GM20000 (cell line): ENCODE results near the gene CBLB.

Source experiments
- DNase-seq: peaks from one replicate; pipeline ENCODE4 v3.0.0; 2012; ENCODE audit warnings: low spot score
- TF ChIP-seq, protein P1 (sequence below): IDR thresholded peaks from 2 replicates; pipeline ENCODE4 v1.5.1; 2012; ENCODE audit warnings: mild to moderate bottlenecking, control low read depth; ENCODE audit errors: extremely low read depth, missing control alignments

Gene CBLB

DNA sequence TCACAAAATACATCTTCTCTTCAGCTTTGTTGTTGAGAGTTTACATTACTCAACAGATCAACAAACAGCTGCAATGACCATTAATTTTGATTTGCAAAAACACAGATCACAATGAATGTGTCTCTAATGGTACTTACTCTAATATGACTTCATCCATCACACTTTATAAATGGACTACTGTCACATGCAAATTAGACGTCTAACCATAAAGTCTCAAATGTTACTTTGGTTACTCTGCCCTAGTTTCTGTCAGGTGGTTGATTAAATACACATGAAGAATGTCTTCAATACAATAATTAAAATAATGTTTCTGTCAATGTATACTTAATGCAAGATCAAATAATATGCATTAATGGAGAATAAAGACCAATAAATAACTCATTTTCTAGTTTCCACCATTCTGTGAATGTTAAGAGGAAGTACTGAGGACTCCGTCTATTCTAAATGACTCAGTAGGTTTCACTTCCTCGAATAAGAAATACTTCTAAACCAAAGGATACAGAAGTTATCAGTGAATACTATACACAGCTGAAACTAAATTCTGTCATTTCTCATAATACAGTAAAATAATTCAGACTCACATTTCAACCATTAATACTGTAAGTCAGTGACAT is 145.8 kb downstream of the CBLB start:
- TF ChIP-seq, protein P1, sequence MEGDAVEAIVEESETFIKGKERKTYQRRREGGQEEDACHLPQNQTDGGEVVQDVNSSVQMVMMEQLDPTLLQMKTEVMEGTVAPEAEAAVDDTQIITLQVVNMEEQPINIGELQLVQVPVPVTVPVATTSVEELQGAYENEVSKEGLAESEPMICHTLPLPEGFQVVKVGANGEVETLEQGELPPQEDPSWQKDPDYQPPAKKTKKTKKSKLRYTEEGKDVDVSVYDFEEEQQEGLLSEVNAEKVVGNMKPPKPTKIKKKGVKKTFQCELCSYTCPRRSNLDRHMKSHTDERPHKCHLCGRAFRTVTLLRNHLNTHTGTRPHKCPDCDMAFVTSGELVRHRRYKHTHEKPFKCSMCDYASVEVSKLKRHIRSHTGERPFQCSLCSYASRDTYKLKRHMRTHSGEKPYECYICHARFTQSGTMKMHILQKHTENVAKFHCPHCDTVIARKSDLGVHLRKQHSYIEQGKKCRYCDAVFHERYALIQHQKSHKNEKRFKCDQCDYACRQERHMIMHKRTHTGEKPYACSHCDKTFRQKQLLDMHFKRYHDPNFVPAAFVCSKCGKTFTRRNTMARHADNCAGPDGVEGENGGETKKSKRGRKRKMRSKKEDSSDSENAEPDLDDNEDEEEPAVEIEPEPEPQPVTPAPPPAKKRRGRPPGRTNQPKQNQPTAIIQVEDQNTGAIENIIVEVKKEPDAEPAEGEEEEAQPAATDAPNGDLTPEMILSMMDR, result no peak
- DNase-seq, result peak; percentile 52

DNA sequence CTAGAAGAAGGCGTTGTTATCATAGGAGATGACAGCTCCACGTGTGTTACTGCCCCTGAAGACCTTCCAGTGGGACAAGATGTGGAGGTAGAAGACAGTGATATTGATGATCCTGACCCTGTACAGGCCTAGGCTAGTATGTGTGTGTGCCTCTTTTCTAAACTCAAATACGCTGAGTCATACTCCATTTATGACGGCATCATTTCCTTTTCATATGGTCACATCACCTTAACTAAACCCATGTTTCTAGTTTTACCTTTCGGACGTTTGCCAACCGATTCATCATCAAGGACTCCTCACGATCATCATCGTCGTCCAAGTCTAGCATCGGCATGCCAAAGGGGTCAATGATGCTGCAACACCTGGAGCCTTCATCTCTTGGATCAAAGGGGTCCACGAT is 149.0 kb downstream of the CBLB start:
- TF ChIP-seq, protein P1, result no peak
- no peak for DNase-seq

DNA sequence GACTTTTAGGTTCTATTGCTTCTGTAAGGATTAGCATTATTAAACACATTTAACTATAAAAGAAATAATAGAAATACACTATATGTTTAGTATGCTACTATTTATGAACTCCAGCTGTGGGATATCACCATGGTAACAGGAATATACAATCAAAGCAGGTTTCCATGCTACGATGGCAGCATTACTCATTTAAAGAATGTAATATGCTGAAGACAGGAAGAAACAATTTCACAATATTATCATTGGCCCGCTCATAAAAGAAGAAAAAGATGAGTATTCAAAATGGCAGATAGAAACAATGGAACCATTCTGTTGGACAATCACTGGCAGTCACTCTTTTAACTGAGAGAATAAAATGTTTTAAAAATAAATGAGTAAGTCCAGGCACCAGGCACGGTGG is 153.4 kb downstream of the CBLB start:
- TF ChIP-seq, protein P1, result no peak
- no peak for DNase-seq

DNA sequence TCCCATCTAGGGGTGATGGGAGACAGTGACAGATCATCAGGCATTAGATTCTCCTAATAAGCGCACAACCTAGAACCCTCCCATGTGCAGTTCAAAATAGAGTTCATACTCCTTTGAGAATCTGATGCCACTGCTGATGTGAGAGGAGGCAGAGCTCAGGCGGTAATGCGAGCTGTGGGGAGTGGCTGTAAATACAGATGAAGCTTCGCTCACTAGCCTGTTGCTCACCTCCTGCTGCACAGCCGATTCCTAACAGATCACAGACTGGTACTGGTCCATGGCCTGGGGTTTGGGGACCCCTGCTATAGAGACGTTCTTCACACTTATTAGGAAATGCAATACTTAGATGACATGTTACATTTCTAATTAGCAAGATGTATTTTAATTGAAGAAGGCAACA is 154.4 kb downstream of the CBLB start:
- no peak for DNase-seq
- TF ChIP-seq, protein P1, result no peak

DNA sequence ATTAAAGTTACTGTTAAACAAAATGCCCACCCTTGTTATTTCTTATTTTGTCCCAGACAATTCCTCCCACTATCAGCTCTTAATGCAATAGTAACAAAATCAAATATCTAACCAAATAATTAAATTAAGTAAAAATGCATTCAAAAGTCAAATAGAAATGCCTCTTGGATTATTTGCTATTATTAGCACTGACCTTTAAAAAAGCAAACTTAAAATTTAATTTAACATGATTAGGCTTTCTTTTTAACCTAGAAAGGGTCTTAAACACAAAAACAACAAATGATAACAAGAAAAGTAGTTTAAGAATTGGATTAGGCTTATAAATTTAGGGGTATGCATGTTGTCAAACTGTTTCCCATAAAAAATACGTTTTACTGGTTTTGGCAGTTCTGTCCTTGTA is 159.8 kb downstream of the CBLB start:
- DNase-seq, result no peak
- TF ChIP-seq, protein P1, result no peak

DNA sequence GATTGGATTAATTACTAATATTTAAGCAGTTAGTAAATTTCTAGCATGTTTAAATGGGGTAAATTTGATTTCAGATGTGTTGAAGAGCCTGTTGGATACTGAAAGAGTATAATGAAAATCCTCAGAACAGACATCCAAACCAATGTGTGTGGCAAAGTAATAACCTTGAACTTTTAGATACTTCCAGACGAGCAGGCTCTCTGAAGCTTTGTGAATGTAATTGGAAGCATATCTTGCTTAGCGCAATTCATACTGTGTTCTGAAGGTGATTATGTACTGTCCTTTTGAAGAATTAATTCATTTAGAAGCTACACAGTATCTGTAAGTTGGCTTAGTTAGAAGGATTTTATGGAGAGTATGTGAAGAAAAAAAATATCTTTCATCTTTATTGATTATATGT is 161.8 kb downstream of the CBLB start:
- DNase-seq, result no peak
- TF ChIP-seq, protein P1, result no peak

DNA sequence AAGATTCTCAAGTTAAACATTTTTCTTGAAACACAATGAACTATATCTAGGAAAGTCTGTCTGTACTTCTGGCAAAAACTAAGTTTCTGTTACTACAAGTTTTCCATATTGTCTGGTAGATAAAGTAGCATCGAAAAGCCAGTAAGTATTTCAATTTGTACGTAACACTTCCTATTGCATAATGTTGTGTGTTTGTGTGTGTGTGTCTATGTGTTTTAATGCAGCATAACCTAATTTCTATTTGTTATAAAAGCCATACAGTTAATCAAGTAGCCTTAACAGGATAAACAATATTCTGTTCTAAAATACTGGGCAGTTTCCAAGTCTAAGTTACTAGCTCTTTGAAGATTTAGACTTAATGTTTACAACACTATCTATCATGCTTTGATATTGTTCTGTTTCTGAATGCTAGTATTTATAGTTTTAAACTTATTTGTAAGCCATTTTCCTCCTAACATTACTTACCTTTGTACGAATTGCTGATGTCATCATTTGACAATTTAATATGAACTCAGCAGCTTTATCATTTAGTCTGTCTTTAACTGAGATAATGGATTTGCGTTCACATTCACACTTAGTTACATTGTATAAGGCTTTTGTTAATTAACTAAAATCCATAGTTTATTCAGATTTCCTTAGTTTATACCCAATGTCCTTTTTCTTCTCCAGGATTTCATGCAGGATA is 163.9 kb downstream of the CBLB start:
- TF ChIP-seq, protein P1, result no peak
- no peak for DNase-seq
